GM18909 (cell line): Measurements from ENCODE around the gene RAB7A.
"Not testable (repeated sequence)": the region's sequence is repeated elsewhere in the genome, so short reads cannot be mapped to it uniquely, and the experiment has no call there.

ENCODE experiments used
- ATAC-seq: cut with Tn5 transposase; IDR thresholded peaks from one replicate; pipeline ENCODE4 v1.9.1; 2021; ENCODE audit warnings: mild to moderate bottlenecking; ENCODE audit not compliant: unreplicated experiment, poor library complexity

RAB7A gene

GRCh38 chr3:128808672-128809071 is 82.7 kb downstream of the RAB7A start:
- no peak for ATAC-seq

- ATAC-seq: no peak
Observed at GRCh38 chr3:128813097-128813496, 87.1 kb downstream of the RAB7A start.

- ATAC-seq: no peak
Observed at GRCh38 chr3:128814060-128814459, 88.1 kb downstream of the RAB7A start.

DNA sequence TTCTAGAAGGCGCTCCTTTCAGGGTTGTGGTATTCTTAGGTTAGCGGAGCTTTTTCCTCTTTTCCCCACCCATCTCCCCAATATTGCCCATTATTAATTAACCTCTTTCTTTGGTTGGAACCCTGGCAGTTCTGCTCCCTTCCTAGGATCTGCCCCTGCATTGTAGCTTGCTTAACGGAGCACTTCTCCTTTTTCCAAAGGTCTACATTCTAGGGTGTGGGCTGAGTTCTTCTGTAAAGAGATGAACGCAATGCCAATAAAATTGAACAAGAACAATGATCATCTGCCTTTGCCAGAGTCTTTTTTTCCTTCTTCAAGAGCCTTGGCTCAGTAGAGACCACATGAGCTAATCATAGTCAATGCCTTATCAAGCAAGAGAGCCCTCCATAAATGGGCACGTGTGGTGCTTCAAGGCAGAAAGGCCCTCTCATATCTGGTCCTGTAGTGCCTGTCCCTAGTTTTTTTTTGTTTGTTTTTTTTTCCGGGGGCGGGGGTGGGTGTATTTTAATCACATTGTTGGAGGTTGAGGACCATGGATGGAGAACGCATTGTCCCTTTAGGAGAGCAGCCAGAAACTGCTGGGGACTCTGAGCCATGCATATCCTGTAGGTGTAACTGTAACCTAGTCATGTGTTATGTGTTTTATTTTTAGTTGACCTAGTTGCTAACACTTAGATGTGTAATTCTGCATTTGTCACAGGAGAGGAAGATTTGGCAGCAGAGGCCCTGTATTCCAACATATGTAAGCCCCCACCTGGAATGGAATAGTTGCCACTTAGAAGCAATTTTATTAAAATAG is 88.7 kb downstream of the RAB7A start:
- ATAC-seq: no peak

DNA sequence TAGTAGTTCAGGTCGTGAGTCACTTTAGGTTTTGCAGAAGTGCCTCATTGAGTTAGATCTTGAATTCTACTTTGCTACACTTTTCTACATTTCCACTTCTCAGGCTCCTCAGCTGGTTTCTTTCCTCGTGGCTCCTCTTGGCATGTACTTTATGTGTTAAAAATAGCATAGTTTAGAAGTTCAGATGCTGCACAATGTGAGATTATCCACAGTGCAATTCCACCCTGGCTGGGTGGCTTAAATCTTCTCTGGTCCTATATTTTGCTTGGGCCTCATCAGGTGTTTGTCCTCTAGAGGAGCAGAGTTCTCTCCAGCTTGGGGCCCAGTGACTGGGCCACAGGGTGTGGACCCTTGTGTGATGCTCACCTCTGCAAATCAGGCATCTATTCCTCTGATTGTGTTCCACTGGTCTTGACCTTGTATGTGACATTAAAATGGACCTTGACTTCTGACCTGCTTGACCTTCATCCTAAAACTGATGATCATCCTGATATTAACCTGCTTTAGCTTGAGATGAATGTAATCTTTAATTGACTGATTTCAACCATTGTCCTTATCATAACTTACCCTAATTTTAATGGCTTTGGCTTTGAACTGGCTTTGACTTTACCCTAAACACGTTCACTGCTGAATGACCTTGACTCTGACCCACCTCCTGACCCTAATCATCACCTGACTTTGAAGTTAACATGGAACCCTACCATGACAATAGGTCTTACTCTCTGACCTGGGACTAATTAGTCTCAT is 89.5 kb downstream of the RAB7A start:
- no peak for ATAC-seq

GRCh38 chr3:128818186-128818787 is 92.3 kb downstream of the RAB7A start:
- ATAC-seq: no peak

GRCh38 chr3:128820252-128820839 is 94.4 kb downstream of the RAB7A start:
- ATAC-seq: no peak

DNA sequence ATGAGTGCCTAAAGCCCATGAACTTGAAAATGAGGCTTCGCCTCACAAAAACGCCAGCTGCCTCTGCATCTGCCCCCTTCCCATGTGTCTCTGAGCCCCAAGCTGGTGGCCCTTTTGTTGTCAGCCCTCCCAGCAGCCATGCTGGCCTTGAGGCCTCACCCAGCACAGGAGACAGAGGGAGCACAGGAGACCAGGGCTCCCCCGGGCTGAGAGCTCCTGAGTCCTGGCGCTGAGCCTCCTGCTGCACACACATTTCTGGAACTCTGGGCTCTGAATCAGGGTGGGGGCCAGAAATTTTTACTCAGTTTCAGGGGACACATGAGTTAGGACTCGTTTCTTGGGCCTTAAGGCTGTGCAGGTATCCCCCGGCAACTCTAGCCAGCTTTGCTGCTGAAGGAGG is 97.0 kb downstream of the RAB7A start:
- ATAC-seq: no peak

DNA sequence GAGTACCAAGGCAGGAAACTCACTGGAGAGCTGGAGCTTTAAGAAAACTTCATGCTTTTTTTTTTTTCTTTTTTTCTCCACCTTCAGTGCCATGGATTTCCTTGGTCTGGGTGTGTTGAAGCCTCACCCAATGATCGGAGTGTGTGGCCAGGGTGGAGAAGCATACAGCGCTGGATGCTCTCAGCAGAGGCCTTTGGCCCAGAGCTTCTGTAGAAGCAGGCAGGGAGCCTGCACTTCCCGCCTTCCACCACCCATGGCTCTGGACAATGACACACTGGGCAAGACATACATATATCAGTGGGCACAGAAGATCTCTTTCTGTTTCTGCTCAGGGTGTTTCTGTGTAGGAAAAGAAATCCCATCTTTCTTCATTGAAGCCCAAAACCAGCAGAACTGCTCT is 97.6 kb downstream of the RAB7A start:
- ATAC-seq: no peak

DNA sequence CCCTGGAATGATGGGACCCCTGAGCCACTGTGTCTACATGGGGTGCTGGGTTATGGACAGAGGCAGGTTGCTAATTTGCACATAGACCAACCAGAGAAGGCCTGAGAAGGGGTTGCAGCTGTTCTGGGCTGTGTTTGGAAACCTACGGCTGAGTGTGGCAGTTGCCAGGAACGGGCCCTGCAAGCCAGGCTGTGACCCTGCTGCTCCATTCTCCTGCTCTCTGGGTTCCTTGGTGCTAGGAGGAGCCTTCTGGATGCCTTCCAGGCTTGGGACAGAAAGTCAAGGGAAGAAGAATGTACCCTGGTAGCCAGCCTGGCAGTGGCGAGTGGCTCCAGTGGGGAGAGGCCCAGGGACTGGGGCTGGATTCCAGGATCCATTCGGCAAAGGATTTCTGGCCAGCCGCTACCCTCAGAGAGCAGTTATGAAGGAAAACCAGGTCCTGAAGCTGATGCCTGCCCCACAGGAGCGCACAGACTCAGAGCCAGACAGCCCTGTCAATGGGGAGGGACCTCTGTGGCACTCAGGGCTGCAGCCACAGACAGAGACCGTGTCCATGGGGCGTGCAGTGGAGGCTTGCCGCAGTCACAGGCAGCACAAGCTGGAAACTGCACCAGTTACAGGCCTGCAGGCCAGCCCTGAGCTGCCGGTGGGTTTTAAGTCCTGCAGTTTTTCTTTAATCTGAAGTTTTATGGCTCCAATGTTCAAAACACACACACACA is 98.3 kb downstream of the RAB7A start:
- no peak for ATAC-seq

GRCh38 chr3:128825117-128825725 is 99.2 kb downstream of the RAB7A start:
- no peak for ATAC-seq

GRCh38 chr3:128829087-128829486 is 103.1 kb downstream of the RAB7A start:
- ATAC-seq: not testable (repeated sequence)

DNA sequence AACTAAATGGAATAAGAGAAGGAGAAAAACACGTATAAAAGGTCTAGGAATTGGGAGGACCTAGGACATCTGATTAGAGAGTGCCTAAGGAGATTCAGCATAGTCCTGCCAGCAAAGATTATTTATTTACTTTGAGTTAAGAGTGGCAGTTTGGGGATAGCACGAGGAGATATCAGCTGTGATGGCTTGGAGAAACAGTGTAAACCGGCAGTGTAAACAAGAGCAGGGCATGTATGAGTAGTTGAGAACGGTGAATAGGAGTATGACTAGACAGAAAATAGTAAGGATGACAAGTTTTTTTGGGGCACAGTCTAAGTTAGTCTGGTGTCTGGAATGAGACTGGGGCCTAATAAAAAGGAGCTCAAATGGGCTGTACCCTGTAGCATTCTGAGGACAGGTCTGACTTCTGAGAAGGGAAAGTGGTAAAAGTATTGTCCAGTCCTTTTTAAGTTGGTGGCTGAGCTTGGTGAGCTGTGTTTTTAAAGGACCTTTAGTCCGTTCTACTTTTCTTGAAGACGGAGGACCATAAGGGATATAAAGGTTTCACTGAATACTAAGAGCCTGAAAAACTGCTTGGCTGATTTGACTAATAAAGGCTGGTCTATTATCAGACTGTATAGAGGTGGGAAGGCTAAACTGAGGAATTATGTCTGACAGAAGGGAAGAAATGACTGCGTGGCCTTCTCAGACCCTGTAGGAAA is 104.1 kb downstream of the RAB7A start:
- not testable (repeated sequence) for ATAC-seq

GRCh38 chr3:128830762-128831161 is 104.8 kb downstream of the RAB7A start:
- ATAC-seq: not testable (repeated sequence)

- ATAC-seq: not testable (repeated sequence)
Observed at GRCh38 chr3:128832979-128833378, 107.0 kb downstream of the RAB7A start.

DNA sequence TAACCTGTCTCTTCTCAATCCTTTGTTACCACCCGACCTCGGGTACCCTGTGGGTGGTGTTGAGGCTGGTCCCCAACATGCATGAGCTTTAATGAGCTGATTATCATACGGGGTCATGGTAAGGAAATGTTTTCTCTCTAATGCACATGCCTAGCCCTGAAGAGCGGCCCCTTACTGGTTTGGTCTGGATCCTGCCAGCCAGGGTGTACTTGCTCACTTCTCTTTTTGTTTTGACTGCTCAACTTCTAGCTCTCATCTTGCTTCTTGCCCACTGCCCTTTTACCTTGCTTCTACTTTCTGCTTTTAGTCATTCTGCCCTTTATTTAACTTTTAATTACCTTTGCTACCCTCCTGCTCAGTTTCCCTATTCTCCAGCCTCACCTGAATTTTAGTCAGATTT is 109.1 kb downstream of the RAB7A start:
- ATAC-seq: no peak

- no peak for ATAC-seq
Observed at GRCh38 chr3:128841926-128842920, 116.2 kb downstream of the RAB7A start.

GRCh38 chr3:128844502-128844901 is 118.5 kb downstream of the RAB7A start:
- ATAC-seq: no peak
